ENCODE measurements around the gene SHISA9.

Gene SHISA9

GRCh38 chr16:13136901-13137300 lies 235.5 kb downstream of the SHISA9 start:
- no peak for DNase-seq

- DNase-seq = no peak
Observed at GRCh38 chr16:13138528-13138927, 237.1 kb downstream of the SHISA9 start.

- DNase-seq = no peak
Observed at GRCh38 chr16:13139661-13140241, 238.4 kb downstream of the SHISA9 start.

DNA sequence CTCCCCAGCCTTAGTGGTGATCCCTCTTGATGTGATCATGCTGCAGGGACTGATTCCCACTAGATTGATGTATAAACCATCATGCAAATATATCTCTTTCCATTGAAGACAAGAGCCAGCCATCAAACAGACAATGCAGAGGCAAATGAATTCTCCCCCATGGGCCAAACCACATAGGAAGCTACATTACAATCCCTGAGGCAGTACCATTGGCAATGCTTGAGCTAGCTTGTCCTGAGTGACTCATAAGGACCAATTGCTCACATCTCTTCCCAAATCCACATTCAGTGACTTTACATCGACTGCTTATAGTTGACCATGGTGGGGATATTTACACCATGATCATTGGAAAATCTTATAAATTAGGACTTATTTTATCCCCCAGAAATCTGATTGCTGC lies 242.2 kb downstream of the SHISA9 start:
- DNase-seq = no peak

DNA sequence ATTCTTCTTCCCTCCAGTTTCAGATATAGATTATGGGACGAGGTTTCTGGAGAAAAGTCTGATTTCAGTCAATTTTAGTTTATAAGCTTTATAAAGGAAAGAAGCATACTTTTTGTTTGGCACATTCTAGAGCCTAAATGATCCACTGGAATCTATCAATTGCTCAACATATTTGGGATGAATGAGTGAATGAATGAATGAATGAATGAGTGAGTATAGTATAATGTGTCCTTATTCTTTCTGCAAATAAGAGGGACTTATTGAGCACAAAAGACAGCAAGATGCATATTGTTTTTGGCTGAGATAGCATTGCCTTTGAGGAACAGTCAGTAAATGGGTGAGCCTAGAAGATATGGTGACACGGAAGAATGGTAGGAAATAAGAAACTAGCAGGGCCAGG lies 245.4 kb downstream of the SHISA9 start:
- DNase-seq = no peak

GRCh38 chr16:13148294-13148693 lies 246.9 kb downstream of the SHISA9 start:
- no peak for DNase-seq

GRCh38 chr16:13148836-13149235 lies 247.4 kb downstream of the SHISA9 start:
- no peak for DNase-seq

- DNase-seq = no peak
Observed at GRCh38 chr16:13150181-13150885, 248.9 kb downstream of the SHISA9 start.

DNA sequence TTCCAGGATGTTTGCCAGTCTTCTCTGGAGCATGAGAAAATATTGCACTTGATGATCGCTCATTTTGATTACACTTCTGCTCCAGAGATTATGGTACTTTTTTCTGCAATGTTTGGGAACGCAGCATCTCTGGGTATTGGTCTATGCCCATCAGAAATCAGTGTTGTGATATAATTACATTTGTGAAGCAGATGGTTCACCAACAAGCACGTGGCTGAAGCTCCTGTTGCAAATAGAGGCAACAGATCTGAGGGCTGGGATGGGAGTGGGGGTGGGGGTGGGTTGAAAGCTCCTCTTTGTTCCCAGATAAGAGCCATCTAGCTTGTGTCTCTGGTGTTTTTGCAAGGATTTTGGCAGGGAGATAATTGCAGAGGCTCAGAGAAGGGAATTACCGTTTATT lies 252.3 kb downstream of the SHISA9 start:
- no peak for DNase-seq

- no peak for DNase-seq
Observed at GRCh38 chr16:13154799-13155198, 253.4 kb downstream of the SHISA9 start.

DNA sequence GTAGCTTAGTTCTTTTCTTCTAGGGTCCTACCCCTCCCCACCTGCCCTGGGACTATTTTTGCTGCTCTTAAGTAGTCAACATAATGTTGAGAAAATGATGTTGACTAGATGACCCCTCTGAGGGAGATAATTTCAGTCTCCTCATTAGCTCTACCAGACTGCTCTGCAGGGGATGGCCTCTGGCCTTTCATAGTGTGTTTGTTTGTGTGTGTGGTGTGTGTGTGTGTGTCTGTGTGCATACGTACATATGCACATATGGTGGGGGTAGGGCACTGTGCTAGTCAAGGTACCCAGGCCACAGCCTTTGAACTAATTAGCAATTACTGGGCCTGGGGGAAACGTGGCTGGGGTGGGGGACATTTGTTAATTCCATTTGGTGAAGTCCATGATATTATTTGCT lies 254.0 kb downstream of the SHISA9 start:
- DNase-seq = no peak

GRCh38 chr16:13155780-13156179 lies 254.4 kb downstream of the SHISA9 start:
- no peak for DNase-seq

DNA sequence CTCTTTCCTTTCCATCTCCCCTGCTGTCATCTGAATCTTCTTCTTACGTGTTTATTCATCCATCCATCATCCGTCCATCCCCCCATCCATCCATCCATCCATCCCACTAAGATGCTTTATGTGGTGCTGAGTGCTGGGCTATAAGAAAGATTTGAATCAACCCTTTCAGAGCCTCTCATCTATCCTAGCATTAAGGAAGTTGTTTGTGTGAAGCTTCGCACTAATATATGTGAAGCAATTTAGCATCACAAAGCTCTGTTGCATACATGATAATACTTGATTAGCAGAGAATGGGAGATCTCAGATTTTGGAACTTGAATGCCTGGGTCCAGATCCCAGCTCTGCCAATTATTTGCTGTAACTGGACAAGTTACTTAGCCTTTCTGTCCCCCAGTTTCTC lies 255.7 kb downstream of the SHISA9 start:
- no peak for DNase-seq

GRCh38 chr16:13158427-13158826 lies 257.0 kb downstream of the SHISA9 start:
- no peak for DNase-seq

DNA sequence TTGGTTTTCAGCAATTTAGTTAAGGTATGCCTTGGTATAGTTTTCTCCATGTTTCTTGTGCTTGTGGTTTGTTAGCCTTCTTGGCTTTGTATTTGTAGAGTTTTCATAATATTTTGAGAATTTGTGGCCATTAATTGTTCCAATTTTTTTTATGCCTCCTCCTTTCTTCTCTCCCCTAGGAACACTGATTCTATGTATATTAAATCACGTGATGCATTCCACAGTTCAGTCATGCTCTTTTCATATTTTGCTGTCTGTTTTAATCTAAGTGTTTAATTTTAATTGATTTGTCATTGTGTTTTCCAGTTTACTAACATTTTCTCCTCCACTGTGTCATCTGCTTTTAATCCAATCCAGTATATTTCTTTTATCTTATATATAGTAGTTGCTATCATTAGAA lies 263.6 kb downstream of the SHISA9 start:
- no peak for DNase-seq

DNA sequence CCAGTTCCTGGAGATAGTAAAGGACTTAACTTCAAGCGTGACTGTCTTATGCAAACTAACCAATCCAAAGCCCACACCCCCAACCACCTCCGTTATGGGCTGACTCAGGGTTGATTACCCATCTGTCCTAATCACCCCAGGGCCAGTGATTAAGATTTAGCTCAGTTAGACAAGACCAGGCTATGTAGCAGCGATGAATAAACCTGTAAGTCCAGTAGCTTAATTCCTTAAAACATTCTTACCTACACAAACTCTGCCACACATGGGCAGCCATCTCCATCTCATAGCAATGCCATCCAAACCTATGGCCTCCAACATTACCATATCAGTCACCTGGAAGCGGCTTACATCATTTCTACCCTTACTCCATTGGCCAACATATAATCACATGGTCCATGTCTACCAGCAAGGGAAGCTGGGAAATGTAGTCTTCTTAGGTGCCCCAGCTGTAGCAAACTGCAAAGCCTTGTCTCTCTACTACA lies 266.7 kb downstream of the SHISA9 start:
- no peak for DNase-seq

DNA sequence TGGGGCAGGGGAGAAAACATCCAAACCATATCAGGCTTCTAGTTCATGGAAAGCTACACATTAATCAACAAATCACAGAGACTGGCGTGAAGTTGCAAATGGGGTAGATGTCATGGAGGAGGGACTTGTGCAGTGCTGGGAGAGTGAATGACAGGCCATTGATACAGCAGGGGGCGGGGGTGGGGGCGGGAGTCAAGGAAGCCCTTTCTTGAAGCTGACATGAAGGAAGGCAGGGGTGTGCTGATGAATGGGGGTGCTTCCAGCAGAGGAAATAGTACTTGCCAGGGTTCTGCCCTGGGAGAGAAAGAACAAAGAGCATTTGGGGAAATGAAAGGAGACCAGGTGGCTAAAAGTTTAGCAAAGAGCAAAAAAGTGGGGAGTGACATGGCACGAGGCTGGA lies 269.9 kb downstream of the SHISA9 start:
- no peak for DNase-seq

GRCh38 chr16:13176711-13177110 lies 275.3 kb downstream of the SHISA9 start:
- no peak for DNase-seq

DNA sequence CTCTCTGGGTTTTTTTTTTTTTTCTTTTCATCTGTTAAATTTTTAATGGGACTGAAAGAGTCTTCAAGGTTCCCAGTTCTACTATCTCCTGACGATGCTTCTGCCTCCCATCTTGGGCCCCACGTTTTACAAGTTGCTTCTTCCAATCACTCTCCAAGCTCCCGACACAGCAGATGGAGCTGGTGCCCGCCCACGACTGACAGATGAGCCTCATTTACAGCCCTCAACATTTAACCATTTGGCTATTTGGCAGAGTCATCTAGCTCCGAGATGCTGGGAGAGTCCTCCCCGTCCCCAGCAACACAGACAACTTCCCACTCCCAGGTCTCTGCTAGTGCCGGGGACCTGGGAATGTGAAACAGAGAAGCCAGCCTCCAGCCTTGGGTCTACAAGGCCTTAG lies 276.9 kb downstream of the SHISA9 start:
- no peak for DNase-seq

GRCh38 chr16:13181432-13181831 lies 280.0 kb downstream of the SHISA9 start:
- DNase-seq = no peak

- no peak for DNase-seq
Observed at GRCh38 chr16:13186813-13187212, 285.4 kb downstream of the SHISA9 start.

DNA sequence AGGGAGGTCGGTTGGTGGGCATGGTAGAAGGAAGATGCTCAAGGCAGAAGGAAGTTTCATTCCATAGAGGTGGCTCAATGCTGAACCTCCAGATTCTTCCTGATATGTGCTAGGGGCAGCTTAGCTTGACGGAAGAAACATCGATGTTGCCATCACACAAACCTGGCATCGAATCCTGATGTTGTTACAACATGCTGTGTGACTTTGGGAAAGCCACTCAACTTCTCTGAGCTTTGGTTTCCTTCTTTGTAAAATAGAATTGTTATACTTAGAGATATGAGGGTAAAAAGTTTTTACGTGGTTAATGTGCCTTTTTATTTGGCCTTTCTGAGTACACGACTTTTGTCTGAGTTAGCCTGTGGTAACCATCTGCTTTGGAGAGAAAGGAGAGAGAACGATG lies 287.9 kb downstream of the SHISA9 start:
- no peak for DNase-seq

DNA sequence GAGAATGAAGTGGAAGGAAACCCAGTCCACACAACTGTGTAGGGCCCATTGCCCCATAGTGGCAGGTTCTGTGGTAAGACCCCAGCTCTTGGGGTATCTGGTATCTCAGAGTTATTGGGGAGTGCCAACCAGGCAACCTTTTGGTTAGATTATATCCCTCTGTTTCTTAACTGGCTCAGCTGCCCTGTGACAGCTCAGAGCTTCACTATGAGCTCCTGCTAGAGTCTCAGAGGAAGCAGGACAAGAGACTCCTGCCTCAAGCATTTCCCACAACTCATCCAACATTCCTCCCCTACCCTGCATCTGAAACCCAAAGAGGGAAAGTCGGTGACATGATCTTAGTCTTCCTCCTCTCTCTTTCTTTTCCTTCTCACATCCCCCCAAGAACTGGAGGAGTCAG lies 292.3 kb downstream of the SHISA9 start:
- no peak for DNase-seq

DNA sequence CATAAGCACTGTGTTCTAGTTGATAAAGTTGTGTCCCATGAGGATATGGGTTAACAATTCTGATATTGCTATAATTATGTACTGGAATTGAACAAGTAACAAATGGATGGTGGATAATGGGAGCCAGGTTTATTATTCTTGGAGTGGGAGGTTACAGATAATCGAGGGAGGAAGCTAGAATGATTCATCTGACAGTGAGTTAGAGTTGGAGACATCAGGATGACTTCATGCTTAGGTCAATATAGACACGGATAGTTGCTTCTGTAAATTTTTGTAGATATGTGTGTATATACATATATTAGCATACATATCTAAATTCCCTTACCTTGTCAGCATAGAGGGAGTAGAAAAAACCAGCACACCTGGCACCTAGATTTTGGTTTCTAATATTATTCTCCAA lies 293.4 kb downstream of the SHISA9 start:
- DNase-seq = no peak

DNA sequence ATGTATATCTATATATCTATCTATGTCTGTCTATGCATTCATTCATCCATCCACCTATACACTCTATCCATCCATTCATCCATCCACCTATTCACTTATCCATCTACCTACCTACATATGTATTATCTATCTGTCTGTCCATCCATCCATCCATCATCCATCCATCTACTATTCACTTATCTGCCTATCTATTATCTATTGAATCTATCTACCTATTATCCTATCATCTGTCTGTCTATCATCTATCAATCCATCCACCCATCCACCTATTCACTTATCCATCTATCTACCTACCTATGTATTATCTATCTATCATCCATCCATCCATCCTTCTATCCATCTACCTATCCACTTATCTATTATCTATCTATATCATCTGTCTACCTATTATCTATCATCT lies 302.3 kb downstream of the SHISA9 start:
- no peak for DNase-seq

All from midbrain (tissue), 1 donor.